Tibial nerve (tissue), 4 donors: Measurements from ENCODE around the gene KRTAP13-2.

Experiments
- CTCF ChIP-seq, 5 experiments: fragments of 200-600 bp in 3 of 5; fragments of 450-650 bp in 2 of 5; sonication (generic) in 3 of 5; IDR thresholded peaks; one replicate each; pipeline ENCODE4 v1.5.1; 2016 to 2019; ENCODE audit warnings: antibody characterized with exemption in 5 of 5, mild to moderate bottlenecking in 3 of 5, moderate library complexity in 2 of 5
- EP300 ChIP-seq, 2 donors: sonication (generic); formaldehyde crosslinking; IDR thresholded peaks; one replicate each; pipeline ENCODE4 v1.6.1; 2017; ENCODE audit warnings: antibody characterized with exemption in 2 of 2, mild to moderate bottlenecking in 1 of 2
- POLR2A ChIP-seq, 2 donors: fragments of 450-650 bp; IDR thresholded peaks; one replicate each; pipeline ENCODE4 v1.6.1; 2017; ENCODE audit warnings: antibody characterized with exemption in 2 of 2, mild to moderate bottlenecking in 2 of 2, moderate library complexity in 2 of 2

- TF ChIP-seq CTCF (IDR thresholded peaks at IDR 0.05) = no peak
- TF ChIP-seq POLR2A (IDR thresholded peaks at IDR 0.05) = no peak
- no peak for TF ChIP-seq EP300 (IDR thresholded peaks at IDR 0.05)
Measured at GRCh38 chr21:30349572-30349971, 22.5 kb downstream of the KRTAP13-2 start.
